AG09309 (cell line): ENCODE measurements around the gene DLG2.

ENCODE experiments used
- DNase-seq: peaks from one replicate; pipeline ENCODE4 v3.0.0-alpha.2; 2010; ENCODE audit warnings: low read depth
- H3K4me3 ChIP-seq: 2 replicates; pipeline ENCODE4 v1.5.1; 2011; ENCODE audit warnings: mild to moderate bottlenecking, low read depth, low read length, moderate library complexity; ENCODE audit not compliant: control insufficient read depth
- TF ChIP-seq, protein P1 (sequence below): IDR thresholded peaks from 2 replicates; pipeline ENCODE4 v1.5.1; 2011; ENCODE audit warnings: mild to moderate bottlenecking, low read depth, low read length, inconsistent platforms; ENCODE audit not compliant: insufficient read depth, control insufficient read depth; ENCODE audit errors: missing control alignments

The DLG2 gene

DNA sequence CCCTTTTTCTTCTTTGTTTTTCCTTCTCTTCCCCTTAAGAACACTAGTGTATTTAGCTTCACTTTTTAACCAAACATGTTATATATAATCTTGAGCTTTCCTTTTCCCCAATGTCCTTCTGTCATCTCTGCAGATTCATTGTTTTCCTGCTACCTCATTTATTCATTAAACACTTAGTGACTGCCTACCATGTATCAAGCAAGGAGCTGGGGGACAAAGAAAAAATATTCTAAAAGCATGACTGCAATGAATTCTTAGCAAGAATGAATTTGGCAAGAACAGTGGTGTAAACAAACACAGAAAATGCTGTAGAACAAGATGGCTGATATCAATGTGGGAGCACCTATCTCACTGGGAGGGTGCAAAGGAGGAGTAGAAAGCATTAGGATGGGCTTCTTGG is 2094.0 kb downstream of the DLG2 start:
- DNase-seq, result no peak
- TF ChIP-seq, protein P1, sequence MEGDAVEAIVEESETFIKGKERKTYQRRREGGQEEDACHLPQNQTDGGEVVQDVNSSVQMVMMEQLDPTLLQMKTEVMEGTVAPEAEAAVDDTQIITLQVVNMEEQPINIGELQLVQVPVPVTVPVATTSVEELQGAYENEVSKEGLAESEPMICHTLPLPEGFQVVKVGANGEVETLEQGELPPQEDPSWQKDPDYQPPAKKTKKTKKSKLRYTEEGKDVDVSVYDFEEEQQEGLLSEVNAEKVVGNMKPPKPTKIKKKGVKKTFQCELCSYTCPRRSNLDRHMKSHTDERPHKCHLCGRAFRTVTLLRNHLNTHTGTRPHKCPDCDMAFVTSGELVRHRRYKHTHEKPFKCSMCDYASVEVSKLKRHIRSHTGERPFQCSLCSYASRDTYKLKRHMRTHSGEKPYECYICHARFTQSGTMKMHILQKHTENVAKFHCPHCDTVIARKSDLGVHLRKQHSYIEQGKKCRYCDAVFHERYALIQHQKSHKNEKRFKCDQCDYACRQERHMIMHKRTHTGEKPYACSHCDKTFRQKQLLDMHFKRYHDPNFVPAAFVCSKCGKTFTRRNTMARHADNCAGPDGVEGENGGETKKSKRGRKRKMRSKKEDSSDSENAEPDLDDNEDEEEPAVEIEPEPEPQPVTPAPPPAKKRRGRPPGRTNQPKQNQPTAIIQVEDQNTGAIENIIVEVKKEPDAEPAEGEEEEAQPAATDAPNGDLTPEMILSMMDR, result no peak

DNA sequence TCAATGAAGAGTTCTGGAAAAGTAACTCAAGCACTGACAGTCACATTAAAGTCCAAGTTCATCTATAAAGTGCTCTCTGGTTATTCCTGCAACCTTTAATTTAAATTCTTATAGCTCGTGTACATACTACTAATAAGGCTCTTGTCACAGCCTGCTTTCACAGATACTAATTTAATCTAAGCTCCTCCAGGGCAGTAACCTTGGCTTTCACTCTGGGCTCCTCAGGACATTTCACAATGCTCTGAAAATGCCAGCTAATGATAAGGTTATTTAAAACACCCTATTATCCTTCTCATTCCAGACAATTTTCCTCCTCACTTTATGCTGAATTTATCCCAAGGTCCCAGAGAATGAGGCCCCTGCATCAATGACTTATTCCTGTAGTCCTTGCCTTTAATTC is 2098.3 kb downstream of the DLG2 start:
- DNase-seq, result no peak
- H3K4me3 ChIP-seq, result no peak overlapping the region
- TF ChIP-seq, protein P1, result no peak

More for the DNA sequence above, 2094.0 kb downstream of the DLG2 start:
- no peak overlapping the region for H3K4me3 ChIP-seq

DNA sequence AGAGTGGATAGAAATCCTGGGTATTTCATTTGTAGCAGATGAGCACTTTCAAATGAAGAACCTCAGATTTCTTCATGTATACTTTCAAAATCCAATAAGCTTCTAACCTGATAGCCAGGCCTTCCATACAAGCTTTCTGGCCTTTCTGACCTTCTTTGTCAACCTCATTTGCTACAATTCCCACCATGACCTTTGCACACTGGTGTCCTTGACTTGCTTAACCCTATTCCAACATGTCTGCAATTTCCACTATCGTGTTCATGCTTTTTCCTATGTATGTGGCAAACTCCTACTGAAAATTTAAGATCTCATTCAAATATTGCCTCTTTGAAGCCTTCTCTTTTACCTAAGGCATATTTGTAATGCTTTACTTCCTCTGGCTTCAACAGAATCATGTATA is 2098.9 kb downstream of the DLG2 start:
- H3K4me3 ChIP-seq, result no peak overlapping the region
- TF ChIP-seq, protein P1, result no peak
- DNase-seq, result no peak

DNA sequence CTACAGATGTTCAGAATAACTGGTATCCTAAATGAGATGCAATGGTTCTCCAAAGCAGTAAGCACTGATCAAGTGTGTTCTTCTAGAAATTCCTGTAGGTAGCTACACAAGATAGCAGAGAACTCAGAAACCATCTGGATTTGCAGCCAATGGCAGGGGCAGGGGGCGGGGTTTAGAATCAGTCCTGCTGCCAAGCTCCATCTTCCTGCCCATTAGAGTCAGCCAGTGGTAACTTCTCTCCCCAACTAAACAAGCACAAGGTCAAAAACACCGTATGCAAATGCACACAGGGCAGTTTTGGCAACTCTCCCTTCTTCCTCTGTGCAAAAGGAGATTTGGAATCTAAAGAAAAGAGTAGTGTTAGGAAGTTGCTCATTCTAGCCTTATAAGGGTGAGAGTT is 2103.5 kb downstream of the DLG2 start:
- DNase-seq, result no peak
- TF ChIP-seq, protein P1, result no peak
- no peak overlapping the region for H3K4me3 ChIP-seq

DNA sequence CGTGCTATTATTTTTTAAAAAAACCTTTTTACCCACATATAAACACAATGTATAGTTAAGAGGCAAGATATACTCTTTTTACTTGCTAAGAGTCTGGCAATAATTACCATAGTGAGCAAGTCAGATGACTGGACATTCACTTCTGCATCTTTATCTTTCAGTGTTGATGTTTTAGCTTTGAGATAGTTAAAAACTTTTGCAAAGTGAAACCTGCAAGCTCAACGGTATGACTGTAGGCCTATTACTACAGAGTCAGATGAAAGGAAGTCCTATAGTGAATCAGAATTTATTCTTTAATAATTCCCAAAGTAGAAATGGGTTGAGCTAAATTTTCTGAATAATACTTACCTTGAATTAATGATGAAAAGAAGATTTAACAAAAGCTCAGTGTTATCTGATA is 2104.2 kb downstream of the DLG2 start:
- H3K4me3 ChIP-seq, result no peak overlapping the region
- DNase-seq, result no peak
- TF ChIP-seq, protein P1, result no peak

DNA sequence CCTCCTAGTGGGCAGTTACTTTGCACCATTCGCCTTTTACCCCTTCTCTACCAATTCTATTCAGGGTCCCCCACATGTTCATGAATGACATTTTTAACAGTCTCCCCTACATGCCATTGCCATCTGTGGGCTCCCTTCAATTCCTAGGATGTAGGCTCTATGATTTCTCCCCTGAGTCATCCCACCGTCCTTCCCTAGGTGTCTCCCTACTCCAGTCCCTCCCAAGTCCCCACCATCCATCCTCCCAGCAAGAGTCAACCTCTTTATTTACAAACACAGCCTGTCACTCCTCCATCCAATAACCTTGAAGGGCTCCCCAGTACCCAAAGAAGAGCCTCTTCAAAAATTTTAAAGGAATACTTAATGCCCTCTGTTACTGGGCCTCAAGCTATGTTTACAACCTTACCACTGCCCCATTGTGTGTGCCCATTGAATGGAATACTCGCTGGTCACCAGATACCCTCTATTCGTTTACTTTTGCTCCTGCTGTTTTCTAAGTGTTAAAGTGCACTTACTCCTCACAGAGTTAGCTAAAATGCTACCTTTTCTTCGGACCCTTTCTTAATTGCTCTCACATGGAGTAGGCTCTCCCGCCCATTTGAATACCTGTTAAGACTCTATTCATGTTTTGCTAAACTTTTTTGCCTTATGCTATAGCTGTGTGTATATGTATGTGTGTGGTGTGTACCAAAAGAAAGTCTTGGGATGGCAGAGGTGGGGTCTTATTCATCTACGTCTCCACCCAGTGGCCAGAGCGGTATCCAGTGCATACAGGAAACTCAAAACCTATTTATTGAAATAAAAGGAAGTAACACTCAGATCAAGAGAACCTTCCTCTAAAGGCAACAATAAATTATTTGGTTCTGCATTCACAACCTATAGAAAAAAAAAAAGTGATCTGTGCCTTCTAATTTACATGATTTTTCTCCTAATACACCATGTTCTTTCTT is 2105.2 kb downstream of the DLG2 start:
- TF ChIP-seq, protein P1, result peak; percentile 65
- DNase-seq, result peak; percentile 2

More for the DNA sequence above, 2105.2 kb downstream of the DLG2 start:
- H3K4me3 ChIP-seq, result no peak overlapping the region
